AG04450 (cell line): ENCODE data around the gene ATP6V0A1. TPM values are rescaled to one million over a fixed set of nuclear protein-coding genes. Genes with fewer than 3 reads are reported as not detected.

Source experiments
- CTCF ChIA-PET: fragments of 300-600, 350-600 bp; formaldehyde crosslinking; extraction: SDS; loops from one replicate; lab custom pipeline; 2022; ENCODE audit warnings: antibody characterized with exemption, inconsistent platforms; lab: Charles Lee
- POLR2A ChIA-PET: fragments of 350-600 bp; formaldehyde crosslinking; extraction: SDS; loops from one replicate; lab custom pipeline; 2021; ENCODE audit warnings: antibody characterized with exemption, inconsistent platforms; lab: Yijun Ruan, JAX
- DNase-seq: peaks from one replicate; pipeline ENCODE4 v3.0.0-alpha.2; 2011; ENCODE audit warnings: low read depth, low spot score
- H3K27ac ChIP-seq: one replicate; pipeline ENCODE4 v1.5.1; 2012; ENCODE audit warnings: low read depth, low read length, control low read depth
- H3K27me3 ChIP-seq: one replicate; pipeline ENCODE4 v1.6.0; 2012; ENCODE audit warnings: low read length; ENCODE audit not compliant: control insufficient read depth, insufficient read depth
- H3K4me3 ChIP-seq: 2 replicates; pipeline ENCODE4 v1.5.1; 2011; ENCODE audit warnings: mild to moderate bottlenecking, low read depth, low read length, control low read depth
- H3K9me3 ChIP-seq: 2 replicates; pipeline ENCODE4 v1.5.1; 2012; ENCODE audit warnings: low read length; ENCODE audit not compliant: control insufficient read depth, insufficient read depth
- CTCF ChIP-seq: IDR thresholded peaks from 2 replicates; pipeline ENCODE4 v1.5.1; 2011; ENCODE audit warnings: low read depth, low read length, control low read depth, inconsistent platforms
- polyA plus RNA-seq: library from polyadenylated mRNA; depleted of rRNA; stranded (reverse); fragments of >200 nt; gene quantifications from 2 replicates; pipeline ENCODE4 v1.2.3, GENCODE V29; 2011

ATP6V0A1 gene
- polyA plus RNA-seq, 1 experiment: 22.3 TPM

- CTCF ChIA-PET: interaction anchor here (1.0 kb wide), 1 partner anchor 14 kb away, joined by 10 read pairs; no protein-coding TSS in a partner anchor
- no peak for DNase-seq
- Histone ChIP-seq H3K27me3 (no peaks in the 10 kb centered on the region), H3K4me3 (no peak overlapping the region), H3K9me3 (no peaks in the 10 kb centered on the region), H3K27ac (peak overlapping the region; percentile 73)
- POLR2A ChIA-PET: no interaction called here
- no peak for TF ChIP-seq CTCF
These were observed 54.1 kb downstream of the ATP6V0A1 start for GRCh38 chr17:42512733-42513251.

- DNase-seq: no peak
- TF ChIP-seq CTCF: no peak
- no peak overlapping the region for H3K4me3 ChIP-seq
- no peaks in the 10 kb centered on the region for H3K27me3 ChIP-seq
- CTCF ChIA-PET: no interaction called here
- peak overlapping the region; percentile 57 for H3K27ac ChIP-seq
- no peaks in the 10 kb centered on the region for H3K9me3 ChIP-seq
- POLR2A ChIA-PET: interaction anchor here (0.5 kb wide), 1 partner anchor 112 kb away, joined by 3 read pairs; no protein-coding TSS in a partner anchor
These were observed 55.0 kb downstream of the ATP6V0A1 start for GRCh38 chr17:42513686-42514085.

GRCh38 chr17:42514279-42514678 is 55.6 kb downstream of the ATP6V0A1 start:
- H3K27me3 ChIP-seq: no peaks in the 10 kb centered on the region
- no peak overlapping the region for H3K4me3 ChIP-seq
- no peak overlapping the region for H3K27ac ChIP-seq
- H3K9me3 ChIP-seq: no peaks in the 10 kb centered on the region
- TF ChIP-seq CTCF: no peak
- no peak for DNase-seq
- ChIA-PET CTCF (interaction anchor here (0.7 to 1.0 kb wide), 3 partner anchors 10 to 192 kb away, joined by 3 read pairs; no protein-coding TSS in a partner anchor), POLR2A (interaction anchor here (0.5 to 1.5 kb wide), 2 partner anchors 91 to 112 kb away, joined by 3 to 8 read pairs; partner anchors contain the start of gene CAVIN1)

- POLR2A ChIA-PET: interaction anchor here (1.5 kb wide), 1 partner anchor 92 kb away, joined by 8 read pairs; the partner anchor contains the start of gene CAVIN1
- Histone ChIP-seq H3K27ac (no peak overlapping the region), H3K27me3 (no peaks in the 10 kb centered on the region), H3K9me3 (no peaks in the 10 kb centered on the region), H3K4me3 (no peak overlapping the region)
- CTCF ChIA-PET: interaction anchor here (0.7 to 1.0 kb wide), 4 partner anchors 10 to 193 kb away, joined by 3 to 9 read pairs (median 3); no protein-coding TSS in a partner anchor
- DNase-seq: no peak
- TF ChIP-seq CTCF: no peak
These were observed 56.2 kb downstream of the ATP6V0A1 start for GRCh38 chr17:42514867-42515266.

GRCh38 chr17:42517516-42517915 is 58.8 kb downstream of the ATP6V0A1 start:
- no peaks in the 10 kb centered on the region for H3K27me3 ChIP-seq
- DNase-seq: peak; percentile 87
- ChIA-PET POLR2A (interaction anchor here (1.0 to 3.9 kb wide), 4 partner anchors 10 to 129 kb away, joined by 3 to 68 read pairs (median 4); partner anchors contain the start of genes CAVIN1 and STAT3), CTCF (interaction anchor here (0.5 to 2.2 kb wide), 43 partner anchors 9 to 499 kb away, joined by 3 to 15 read pairs (median 5); partner anchors contain the start of genes CAVIN1, NAGLU and STAT3)
- H3K4me3 ChIP-seq: no peak overlapping the region
- H3K9me3 ChIP-seq: no peaks in the 10 kb centered on the region
- peak; percentile 95 for TF ChIP-seq CTCF
- peak overlapping the region; percentile 100 for H3K27ac ChIP-seq
